Neural cell (in vitro differentiated cells): ENCODE data around the gene ERGIC3. TPM values are rescaled to one million over a fixed set of nuclear protein-coding genes. Genes with fewer than 3 reads are reported as not detected.

ENCODE experiments used
- H2AFZ ChIP-seq: fragments of 200-600, 300-800 bp; sonication (generic), shearing (Covaris generic); 2 replicates; pipeline ENCODE4 v1.6.0; 2014; ENCODE audit warnings: low read depth, mild to moderate bottlenecking, antibody characterized with exemption, low read length, moderate library complexity
- H3F3A ChIP-seq: fragments of 200-600 bp; shearing (Covaris generic); 2 replicates; pipeline ENCODE4 v1.6.1; 2016; ENCODE audit warnings: mild to moderate bottlenecking, moderate library complexity, mixed read lengths, antibody characterized with exemption, low read length; ENCODE audit not compliant: insufficient read depth, poor library complexity, severe bottlenecking
- H3K27ac ChIP-seq: fragments of 200-600, 300-800 bp; sonication (generic), shearing (Covaris generic); 2 replicates; pipeline ENCODE4 v1.5.1; 2014; ENCODE audit warnings: mild to moderate bottlenecking, low read length, moderate library complexity
- H3K27me3 ChIP-seq: fragments of 300-800, 200-600 bp; sonication (generic), shearing (Covaris generic); 2 replicates; pipeline ENCODE4 v1.6.0; 2014; ENCODE audit warnings: mild to moderate bottlenecking, low read depth, low read length, moderate library complexity; ENCODE audit not compliant: insufficient read depth
- H3K36me3 ChIP-seq: fragments of 300-800, 200-600 bp; sonication (generic), shearing (Covaris generic); 2 replicates; pipeline ENCODE4 v1.5.1; 2014; ENCODE audit warnings: mild to moderate bottlenecking, antibody characterized with exemption, low read length, moderate library complexity; ENCODE audit not compliant: insufficient read depth
- H3K4me2 ChIP-seq: fragments of 300-800, 200-600 bp; sonication (generic), shearing (Covaris generic); 2 replicates; pipeline ENCODE4 v1.6.0; 2014; ENCODE audit warnings: mild to moderate bottlenecking, low read length
- H3K4me3 ChIP-seq: fragments of 300-800, 200-600 bp; sonication (generic), shearing (Covaris generic); 2 replicates; pipeline ENCODE4 v1.5.1; 2014; ENCODE audit warnings: mild to moderate bottlenecking, low read length, moderate library complexity
- H3K79me2 ChIP-seq: fragments of 200-600 bp; shearing (Covaris generic); replicated peaks from 2 replicates; pipeline ENCODE4 v1.6.0; 2014; ENCODE audit warnings: mild to moderate bottlenecking, low read length, moderate library complexity; ENCODE audit not compliant: insufficient read depth
- H3K9ac ChIP-seq: fragments of 300-800, 200-600 bp; sonication (generic), shearing (Covaris generic); 2 replicates; pipeline ENCODE4 v1.6.1; 2016; ENCODE audit warnings: mild to moderate bottlenecking, low read length, mixed read lengths
- H3K9me2 ChIP-seq: fragments of 200-600 bp; shearing (Covaris generic); 2 replicates; pipeline ENCODE4 v1.6.1; 2016; ENCODE audit warnings: mild to moderate bottlenecking, low read length, mixed read lengths; ENCODE audit not compliant: insufficient read depth
- H3K9me3 ChIP-seq: fragments of 200-600, 300-800 bp; sonication (generic), shearing (Covaris generic); 2 replicates; pipeline ENCODE4 v1.6.1; 2016; ENCODE audit warnings: mild to moderate bottlenecking, mixed run types, low read length, moderate library complexity, mixed read lengths
- H4K20me1 ChIP-seq: fragments of 200-600 bp; shearing (Covaris generic); 2 replicates; pipeline ENCODE4 v1.6.1; 2016; ENCODE audit warnings: mild to moderate bottlenecking, mixed run types; ENCODE audit not compliant: insufficient read depth
- EP300 ChIP-seq: fragments of 450-650 bp; conservative IDR thresholded peaks from 2 replicates; pipeline ENCODE4 v1.6.1; 2014; ENCODE audit warnings: antibody characterized with exemption, mild to moderate bottlenecking, moderate library complexity; ENCODE audit not compliant: poor library complexity, severe bottlenecking
- EZH2 ChIP-seq: fragments of 200-600, 300-800 bp; shearing (Covaris generic), sonication (generic); IDR thresholded peaks from 2 replicates; pipeline ENCODE4 v1.6.1; 2014; ENCODE audit warnings: antibody characterized with exemption, low read length, borderline replicate concordance, mild to moderate bottlenecking; ENCODE audit not compliant: insufficient read depth, poor library complexity, severe bottlenecking
- MXI1 ChIP-seq: fragments of 450-650 bp; conservative IDR thresholded peaks from 2 replicates; pipeline ENCODE4 v1.6.1; 2014; ENCODE audit warnings: antibody characterized with exemption, mild to moderate bottlenecking; ENCODE audit not compliant: poor library complexity, severe bottlenecking
- POLR2AphosphoS5 ChIP-seq: IDR thresholded peaks from 2 replicates; pipeline ENCODE4 v1.6.1; 2012
- RAD21 ChIP-seq: fragments of 450-650 bp; conservative IDR thresholded peaks from 2 replicates; pipeline ENCODE4 v1.6.1; 2014; ENCODE audit warnings: antibody characterized with exemption, mild to moderate bottlenecking, moderate library complexity
- SMC3 ChIP-seq: fragments of 450-650 bp; conservative IDR thresholded peaks from 2 replicates; pipeline ENCODE4 v1.6.1; 2014; ENCODE audit warnings: antibody characterized with exemption, mild to moderate bottlenecking, moderate library complexity; ENCODE audit not compliant: poor library complexity
- TAF1 ChIP-seq: IDR thresholded peaks from 2 replicates; pipeline ENCODE4 v1.6.1; 2012; ENCODE audit warnings: low read depth
- polyA plus RNA-seq: library from polyadenylated mRNA; depleted of rRNA; stranded (reverse); fragments of >200 nt; gene quantifications from 2 replicates; pipeline ENCODE4 v1.2.3, GENCODE V29; 2014
- TF ChIP-seq, protein P1 (sequence below): IDR thresholded peaks from 2 replicates; pipeline ENCODE4 v1.6.1; 2012; ENCODE audit warnings: borderline replicate concordance
- TF ChIP-seq, protein P2 (sequence below): fragments of 450-650 bp; IDR thresholded peaks from 2 replicates; pipeline ENCODE4 v1.5.1; 2014; ENCODE audit warnings: antibody characterized with exemption, mild to moderate bottlenecking, moderate library complexity; ENCODE audit not compliant: poor library complexity, severe bottlenecking

Gene ERGIC3
- polyA plus RNA-seq, 1 donor from 2014 or later = 385 TPM

DNA sequence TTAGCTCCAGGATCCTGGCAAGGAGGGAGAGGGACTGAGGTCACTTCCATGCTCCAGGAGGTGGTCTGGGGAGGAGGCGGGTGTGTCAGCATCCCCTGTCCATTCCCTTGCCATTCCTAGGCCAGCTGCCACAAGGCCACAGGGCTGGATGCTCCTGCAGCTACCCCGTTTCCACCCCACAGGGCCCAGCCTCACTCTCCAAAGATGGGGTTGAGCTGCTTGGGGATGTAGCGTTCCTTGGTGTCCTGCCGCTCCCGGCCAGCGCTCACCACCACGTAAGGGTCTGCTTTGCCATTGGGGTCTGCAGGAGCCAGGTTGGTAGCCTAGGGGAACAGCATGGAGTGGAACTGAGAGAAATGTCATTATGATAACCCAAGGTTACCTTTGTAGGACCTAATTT, 23.0 kb downstream of the ERGIC3 start:
- no peak overlapping the region for H3K9ac ChIP-seq
- no peaks in the 10 kb centered on the region for H3K36me3 ChIP-seq
- no peak overlapping the region for H2AFZ ChIP-seq
- no peak overlapping the region for H3K4me2 ChIP-seq
- no peaks in the 10 kb centered on the region for H3K79me2 ChIP-seq
- H3K4me3 ChIP-seq = no peak overlapping the region
- no peak for TF ChIP-seq MXI1
- TF ChIP-seq, protein P1, sequence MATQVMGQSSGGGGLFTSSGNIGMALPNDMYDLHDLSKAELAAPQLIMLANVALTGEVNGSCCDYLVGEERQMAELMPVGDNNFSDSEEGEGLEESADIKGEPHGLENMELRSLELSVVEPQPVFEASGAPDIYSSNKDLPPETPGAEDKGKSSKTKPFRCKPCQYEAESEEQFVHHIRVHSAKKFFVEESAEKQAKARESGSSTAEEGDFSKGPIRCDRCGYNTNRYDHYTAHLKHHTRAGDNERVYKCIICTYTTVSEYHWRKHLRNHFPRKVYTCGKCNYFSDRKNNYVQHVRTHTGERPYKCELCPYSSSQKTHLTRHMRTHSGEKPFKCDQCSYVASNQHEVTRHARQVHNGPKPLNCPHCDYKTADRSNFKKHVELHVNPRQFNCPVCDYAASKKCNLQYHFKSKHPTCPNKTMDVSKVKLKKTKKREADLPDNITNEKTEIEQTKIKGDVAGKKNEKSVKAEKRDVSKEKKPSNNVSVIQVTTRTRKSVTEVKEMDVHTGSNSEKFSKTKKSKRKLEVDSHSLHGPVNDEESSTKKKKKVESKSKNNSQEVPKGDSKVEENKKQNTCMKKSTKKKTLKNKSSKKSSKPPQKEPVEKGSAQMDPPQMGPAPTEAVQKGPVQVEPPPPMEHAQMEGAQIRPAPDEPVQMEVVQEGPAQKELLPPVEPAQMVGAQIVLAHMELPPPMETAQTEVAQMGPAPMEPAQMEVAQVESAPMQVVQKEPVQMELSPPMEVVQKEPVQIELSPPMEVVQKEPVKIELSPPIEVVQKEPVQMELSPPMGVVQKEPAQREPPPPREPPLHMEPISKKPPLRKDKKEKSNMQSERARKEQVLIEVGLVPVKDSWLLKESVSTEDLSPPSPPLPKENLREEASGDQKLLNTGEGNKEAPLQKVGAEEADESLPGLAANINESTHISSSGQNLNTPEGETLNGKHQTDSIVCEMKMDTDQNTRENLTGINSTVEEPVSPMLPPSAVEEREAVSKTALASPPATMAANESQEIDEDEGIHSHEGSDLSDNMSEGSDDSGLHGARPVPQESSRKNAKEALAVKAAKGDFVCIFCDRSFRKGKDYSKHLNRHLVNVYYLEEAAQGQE = no peak
- TF ChIP-seq SMC3 = no peak
- no peak for TF ChIP-seq EZH2
- TF ChIP-seq, protein P2, sequence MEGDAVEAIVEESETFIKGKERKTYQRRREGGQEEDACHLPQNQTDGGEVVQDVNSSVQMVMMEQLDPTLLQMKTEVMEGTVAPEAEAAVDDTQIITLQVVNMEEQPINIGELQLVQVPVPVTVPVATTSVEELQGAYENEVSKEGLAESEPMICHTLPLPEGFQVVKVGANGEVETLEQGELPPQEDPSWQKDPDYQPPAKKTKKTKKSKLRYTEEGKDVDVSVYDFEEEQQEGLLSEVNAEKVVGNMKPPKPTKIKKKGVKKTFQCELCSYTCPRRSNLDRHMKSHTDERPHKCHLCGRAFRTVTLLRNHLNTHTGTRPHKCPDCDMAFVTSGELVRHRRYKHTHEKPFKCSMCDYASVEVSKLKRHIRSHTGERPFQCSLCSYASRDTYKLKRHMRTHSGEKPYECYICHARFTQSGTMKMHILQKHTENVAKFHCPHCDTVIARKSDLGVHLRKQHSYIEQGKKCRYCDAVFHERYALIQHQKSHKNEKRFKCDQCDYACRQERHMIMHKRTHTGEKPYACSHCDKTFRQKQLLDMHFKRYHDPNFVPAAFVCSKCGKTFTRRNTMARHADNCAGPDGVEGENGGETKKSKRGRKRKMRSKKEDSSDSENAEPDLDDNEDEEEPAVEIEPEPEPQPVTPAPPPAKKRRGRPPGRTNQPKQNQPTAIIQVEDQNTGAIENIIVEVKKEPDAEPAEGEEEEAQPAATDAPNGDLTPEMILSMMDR = no peak
- no peak for TF ChIP-seq RAD21
- TF ChIP-seq EP300 = no peak
- no peak for TF ChIP-seq TAF1
- no peak for TF ChIP-seq POLR2AphosphoS5
- H3K9me2 ChIP-seq = no peaks in the 10 kb centered on the region
- H4K20me1 ChIP-seq = no peaks in the 10 kb centered on the region
- no peaks in the 10 kb centered on the region for H3K9me3 ChIP-seq
- no peak overlapping the region for H3K27ac ChIP-seq
- no peaks in the 10 kb centered on the region for H3F3A ChIP-seq
- no peaks in the 10 kb centered on the region for H3K27me3 ChIP-seq

DNA sequence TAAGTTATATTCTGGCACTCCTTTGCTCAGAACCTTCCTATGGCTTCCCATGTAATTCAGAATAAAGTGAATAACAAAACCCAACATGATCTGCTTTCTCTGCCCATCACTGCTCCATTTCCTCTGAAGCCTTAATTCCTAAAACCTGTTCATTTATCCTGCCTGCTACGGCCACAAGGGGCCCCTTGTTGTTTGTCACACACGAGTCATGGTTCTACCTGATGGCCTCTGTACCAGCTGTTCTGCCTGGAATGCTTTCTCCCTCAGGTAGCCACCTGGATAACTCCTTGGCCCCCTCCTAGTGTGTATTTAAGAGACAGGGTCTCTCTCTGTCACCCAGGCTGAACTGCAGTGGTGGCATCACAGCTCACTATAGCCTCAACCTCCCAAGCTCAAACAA, 26.8 kb downstream of the ERGIC3 start:
- Histone ChIP-seq H3K4me3 (no peak overlapping the region), H3K27ac (no peak overlapping the region), H3K4me2 (no peak overlapping the region), H3K9me2 (no peaks in the 10 kb centered on the region), H3K27me3 (no peaks in the 10 kb centered on the region), H3K9ac (no peak overlapping the region), H3K36me3 (no peaks in the 10 kb centered on the region), H3K9me3 (no peaks in the 10 kb centered on the region), H3K79me2 (no peaks in the 10 kb centered on the region), H3F3A (no peaks in the 10 kb centered on the region), H4K20me1 (no peaks in the 10 kb centered on the region), H2AFZ (no peak overlapping the region)
- TF ChIP-seq RAD21 (no peak), EP300 (no peak), SMC3 (no peak), EZH2 (no peak), POLR2AphosphoS5 (no peak), MXI1 (no peak), TAF1 (no peak)
- TF ChIP-seq, protein P1 = no peak
- TF ChIP-seq, protein P2 = no peak
